Measurements from ENCODE around the gene TGFB1I1.

Gene TGFB1I1

DNA sequence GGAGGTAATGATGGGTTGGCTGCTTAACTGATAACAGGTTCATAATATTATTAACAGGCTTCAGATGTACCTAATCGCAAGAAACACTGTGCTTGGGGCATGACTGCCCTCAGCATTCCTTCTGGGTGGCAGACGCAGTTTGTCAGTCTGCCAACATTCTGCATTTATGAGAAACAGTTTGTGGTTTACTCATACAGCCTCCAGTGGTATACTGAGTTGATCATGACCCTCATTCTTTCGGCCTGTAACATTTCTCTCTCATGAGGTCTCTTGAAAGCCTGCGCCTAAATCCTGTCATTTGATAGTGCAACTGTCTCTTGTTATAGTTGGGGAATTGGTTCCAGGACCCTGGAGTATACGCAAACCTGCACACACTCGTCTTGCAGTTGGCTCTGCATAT is 41.2 kb downstream of the TGFB1I1 start:
- no peak overlapping the region for H3K4me3 ChIP-seq (ENCODE audit: low read depth, low read length)
- no peak for DNase-seq (ENCODE audit: low read depth)
- TF ChIP-seq, protein P1, sequence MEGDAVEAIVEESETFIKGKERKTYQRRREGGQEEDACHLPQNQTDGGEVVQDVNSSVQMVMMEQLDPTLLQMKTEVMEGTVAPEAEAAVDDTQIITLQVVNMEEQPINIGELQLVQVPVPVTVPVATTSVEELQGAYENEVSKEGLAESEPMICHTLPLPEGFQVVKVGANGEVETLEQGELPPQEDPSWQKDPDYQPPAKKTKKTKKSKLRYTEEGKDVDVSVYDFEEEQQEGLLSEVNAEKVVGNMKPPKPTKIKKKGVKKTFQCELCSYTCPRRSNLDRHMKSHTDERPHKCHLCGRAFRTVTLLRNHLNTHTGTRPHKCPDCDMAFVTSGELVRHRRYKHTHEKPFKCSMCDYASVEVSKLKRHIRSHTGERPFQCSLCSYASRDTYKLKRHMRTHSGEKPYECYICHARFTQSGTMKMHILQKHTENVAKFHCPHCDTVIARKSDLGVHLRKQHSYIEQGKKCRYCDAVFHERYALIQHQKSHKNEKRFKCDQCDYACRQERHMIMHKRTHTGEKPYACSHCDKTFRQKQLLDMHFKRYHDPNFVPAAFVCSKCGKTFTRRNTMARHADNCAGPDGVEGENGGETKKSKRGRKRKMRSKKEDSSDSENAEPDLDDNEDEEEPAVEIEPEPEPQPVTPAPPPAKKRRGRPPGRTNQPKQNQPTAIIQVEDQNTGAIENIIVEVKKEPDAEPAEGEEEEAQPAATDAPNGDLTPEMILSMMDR (IDR thresholded peaks at IDR 0.05; ENCODE audit: low read depth, low read length) = no peak
- TF ChIP-seq POLR2A (IDR thresholded peaks at IDR 0.05; ENCODE audit: extremely low read depth, insufficient read length) (no peak), MYC (IDR thresholded peaks at IDR 0.05; ENCODE audit: low read depth, low read length) (no peak)
- TF ChIP-seq, protein P2, sequence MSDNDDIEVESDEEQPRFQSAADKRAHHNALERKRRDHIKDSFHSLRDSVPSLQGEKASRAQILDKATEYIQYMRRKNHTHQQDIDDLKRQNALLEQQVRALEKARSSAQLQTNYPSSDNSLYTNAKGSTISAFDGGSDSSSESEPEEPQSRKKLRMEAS (IDR thresholded peaks at IDR 0.05; ENCODE audit: low read depth, low read length) = no peak

DNA sequence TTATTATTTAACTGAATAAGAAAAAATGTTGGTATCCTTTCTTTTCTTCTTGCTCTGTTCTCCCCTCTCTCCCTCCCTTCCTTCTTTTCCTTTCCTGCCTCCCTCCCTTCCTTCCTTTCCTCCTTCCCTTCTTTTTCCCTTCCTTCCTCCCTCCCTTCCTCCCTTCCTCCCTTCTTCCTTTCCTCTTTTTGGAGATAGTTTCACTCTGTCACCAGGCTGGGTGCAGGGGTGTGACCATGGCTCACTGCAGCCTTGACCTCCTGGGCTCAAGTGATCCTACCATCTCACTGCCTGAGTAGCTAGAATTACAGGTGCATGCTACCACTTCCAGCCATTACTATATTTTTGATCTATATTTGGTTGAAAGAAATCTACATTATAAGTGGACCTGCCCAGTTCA is 41.9 kb downstream of the TGFB1I1 start:
- no peak overlapping the region for H3K4me3 ChIP-seq (ENCODE audit: low read depth, low read length)

DNA sequence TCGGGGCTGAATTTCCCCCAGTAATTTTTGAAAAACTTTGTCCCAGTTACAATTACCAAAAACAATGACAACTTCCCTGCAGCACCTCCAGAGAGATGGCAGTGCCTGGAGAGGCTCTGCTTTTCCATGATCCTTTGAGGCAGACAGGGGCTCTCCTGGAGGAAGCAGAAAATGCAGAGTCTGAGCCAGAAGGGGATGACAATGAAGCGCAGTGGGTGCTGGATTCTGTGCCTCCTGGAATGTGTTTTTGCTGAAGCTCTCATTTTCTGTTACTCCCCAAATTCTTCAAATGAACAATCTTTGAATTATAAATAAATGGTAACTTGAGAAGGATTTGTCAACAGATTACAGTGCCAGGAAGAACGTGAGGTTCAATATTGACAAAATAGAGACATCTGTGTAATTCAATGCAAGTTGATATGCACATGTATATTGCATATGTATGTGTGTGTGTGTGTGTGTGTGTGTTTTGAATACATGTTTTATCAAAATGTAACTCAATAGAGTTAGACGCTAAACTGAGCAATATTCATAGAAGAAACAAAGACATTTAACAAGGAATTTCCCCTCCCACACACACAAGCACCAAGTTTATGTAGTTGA is 45.9 kb downstream of the TGFB1I1 start:
- TF ChIP-seq, protein P2 (IDR thresholded peaks at IDR 0.05; ENCODE audit: low read depth, low read length) = no peak
- no peak for TF ChIP-seq POLR2A (IDR thresholded peaks at IDR 0.05; ENCODE audit: extremely low read depth, insufficient read length)
- TF ChIP-seq, protein P1 (IDR thresholded peaks at IDR 0.05; ENCODE audit: low read depth, low read length) = no peak
- no peak for TF ChIP-seq MYC (IDR thresholded peaks at IDR 0.05; ENCODE audit: low read depth, low read length)
- no peak for DNase-seq (ENCODE audit: low read depth)
- H3K4me3 ChIP-seq (ENCODE audit: low read depth, low read length) = no peak overlapping the region

More for the DNA sequence above, 41.9 kb downstream of the TGFB1I1 start:
- no peak for DNase-seq (ENCODE audit: low read depth)
- no peak for TF ChIP-seq MYC (IDR thresholded peaks at IDR 0.05; ENCODE audit: low read depth, low read length)
- no peak for TF ChIP-seq POLR2A (IDR thresholded peaks at IDR 0.05; ENCODE audit: extremely low read depth, insufficient read length)
- TF ChIP-seq, protein P2 (IDR thresholded peaks at IDR 0.05; ENCODE audit: low read depth, low read length) = no peak
- TF ChIP-seq, protein P1 (IDR thresholded peaks at IDR 0.05; ENCODE audit: low read depth, low read length) = no peak

DNA sequence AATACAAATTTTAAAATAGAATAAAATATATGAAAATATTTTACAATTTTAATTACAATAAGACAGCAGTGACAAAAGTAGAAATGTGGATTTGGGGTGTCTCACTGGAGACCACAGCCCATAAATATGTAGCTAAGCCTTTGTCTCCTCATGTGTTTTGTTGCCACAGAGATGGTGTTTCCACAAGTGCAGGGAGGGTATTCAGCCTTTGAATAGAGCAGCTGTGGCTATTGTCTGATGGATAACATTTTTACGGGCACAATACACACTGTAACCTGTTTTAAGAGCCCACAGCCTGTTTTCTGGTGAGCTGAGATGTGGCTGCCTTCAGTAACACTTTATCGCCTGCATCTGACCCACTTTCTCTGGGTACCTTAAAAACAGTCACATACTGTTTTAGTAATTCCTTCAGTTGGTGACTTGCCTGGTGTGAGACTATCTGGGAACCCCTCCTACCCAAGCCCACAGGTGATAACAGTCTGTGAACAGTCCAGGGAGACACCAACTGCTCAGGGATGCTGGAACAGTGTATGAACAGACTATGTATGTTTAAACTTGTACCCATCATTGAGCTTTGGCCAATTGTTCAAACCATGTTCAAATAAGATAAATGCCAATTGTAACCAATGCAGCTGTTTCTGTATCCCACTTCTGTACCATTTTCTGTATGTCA is 47.9 kb downstream of the TGFB1I1 start:
- TF ChIP-seq, protein P2 (IDR thresholded peaks at IDR 0.05; ENCODE audit: low read depth, low read length) = no peak
- TF ChIP-seq POLR2A (IDR thresholded peaks at IDR 0.05; ENCODE audit: extremely low read depth, insufficient read length) = no peak
- TF ChIP-seq MYC (IDR thresholded peaks at IDR 0.05; ENCODE audit: low read depth, low read length) = no peak
- TF ChIP-seq, protein P1 (IDR thresholded peaks at IDR 0.05; ENCODE audit: low read depth, low read length) = no peak
- DNase-seq (ENCODE audit: low read depth) = no peak
- H3K4me3 ChIP-seq (ENCODE audit: low read depth, low read length) = no peak overlapping the region

DNA sequence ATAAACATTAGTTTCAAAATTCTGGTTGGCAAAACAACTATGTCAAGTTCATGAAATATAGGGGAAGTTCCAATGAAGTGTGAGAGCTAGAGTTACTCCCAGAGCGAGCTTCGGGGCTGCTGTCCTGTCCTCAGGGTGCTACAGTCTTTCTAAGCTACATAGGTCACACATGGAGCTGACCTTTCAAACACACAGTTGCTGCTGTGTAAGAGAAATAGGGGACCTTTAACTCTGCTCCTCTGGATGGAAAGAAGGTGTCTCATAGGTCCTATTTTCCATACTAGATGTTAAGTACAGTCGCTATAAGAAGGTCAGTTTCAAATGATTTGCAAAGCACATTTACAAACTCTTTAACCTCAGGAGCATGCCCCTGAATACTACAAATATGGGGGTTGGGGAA is 49.4 kb downstream of the TGFB1I1 start:
- H3K4me3 ChIP-seq (ENCODE audit: low read depth, low read length) = no peak overlapping the region
- TF ChIP-seq POLR2A (IDR thresholded peaks at IDR 0.05; ENCODE audit: extremely low read depth, insufficient read length) (no peak), MYC (IDR thresholded peaks at IDR 0.05; ENCODE audit: low read depth, low read length) (no peak)
- TF ChIP-seq, protein P2 (IDR thresholded peaks at IDR 0.05; ENCODE audit: low read depth, low read length) = no peak
- TF ChIP-seq, protein P1 (IDR thresholded peaks at IDR 0.05; ENCODE audit: low read depth, low read length) = no peak
- DNase-seq (ENCODE audit: low read depth) = no peak
